ENCODE measurements around the gene IGF2.

Gene IGF2

GRCh38 chr11:2098691-2099515, 40.3 kb downstream of the IGF2 start:
- H3K27ac ChIP-seq (replicated peaks), result no peak overlapping the region
- no peak for TF ChIP-seq SPI1 (IDR thresholded peaks at IDR 0.05; ENCODE audit: borderline replicate concordance, low read depth)
- TF ChIP-seq GABPA (IDR thresholded peaks at IDR 0.05; ENCODE audit: low read depth), result no peak
- TF ChIP-seq CTCF (IDR thresholded peaks at IDR 0.05; ENCODE audit: insufficient read depth, low read length), result no peak
- TF ChIP-seq POLR2AphosphoS5 (IDR thresholded peaks at IDR 0.05; ENCODE audit: low read depth), result no peak
- TF ChIP-seq, protein P1, sequence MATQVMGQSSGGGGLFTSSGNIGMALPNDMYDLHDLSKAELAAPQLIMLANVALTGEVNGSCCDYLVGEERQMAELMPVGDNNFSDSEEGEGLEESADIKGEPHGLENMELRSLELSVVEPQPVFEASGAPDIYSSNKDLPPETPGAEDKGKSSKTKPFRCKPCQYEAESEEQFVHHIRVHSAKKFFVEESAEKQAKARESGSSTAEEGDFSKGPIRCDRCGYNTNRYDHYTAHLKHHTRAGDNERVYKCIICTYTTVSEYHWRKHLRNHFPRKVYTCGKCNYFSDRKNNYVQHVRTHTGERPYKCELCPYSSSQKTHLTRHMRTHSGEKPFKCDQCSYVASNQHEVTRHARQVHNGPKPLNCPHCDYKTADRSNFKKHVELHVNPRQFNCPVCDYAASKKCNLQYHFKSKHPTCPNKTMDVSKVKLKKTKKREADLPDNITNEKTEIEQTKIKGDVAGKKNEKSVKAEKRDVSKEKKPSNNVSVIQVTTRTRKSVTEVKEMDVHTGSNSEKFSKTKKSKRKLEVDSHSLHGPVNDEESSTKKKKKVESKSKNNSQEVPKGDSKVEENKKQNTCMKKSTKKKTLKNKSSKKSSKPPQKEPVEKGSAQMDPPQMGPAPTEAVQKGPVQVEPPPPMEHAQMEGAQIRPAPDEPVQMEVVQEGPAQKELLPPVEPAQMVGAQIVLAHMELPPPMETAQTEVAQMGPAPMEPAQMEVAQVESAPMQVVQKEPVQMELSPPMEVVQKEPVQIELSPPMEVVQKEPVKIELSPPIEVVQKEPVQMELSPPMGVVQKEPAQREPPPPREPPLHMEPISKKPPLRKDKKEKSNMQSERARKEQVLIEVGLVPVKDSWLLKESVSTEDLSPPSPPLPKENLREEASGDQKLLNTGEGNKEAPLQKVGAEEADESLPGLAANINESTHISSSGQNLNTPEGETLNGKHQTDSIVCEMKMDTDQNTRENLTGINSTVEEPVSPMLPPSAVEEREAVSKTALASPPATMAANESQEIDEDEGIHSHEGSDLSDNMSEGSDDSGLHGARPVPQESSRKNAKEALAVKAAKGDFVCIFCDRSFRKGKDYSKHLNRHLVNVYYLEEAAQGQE (IDR thresholded peaks at IDR 0.05; ENCODE audit: insufficient replicate concordance, low read depth), result no peak
- no peak for DNase-seq (ENCODE audit: low read depth in 1 of 2, low spot score in 1 of 2)
- H3K4me3 ChIP-seq (replicated peaks; ENCODE audit: insufficient read depth, low read length), result no peak overlapping the region
- H3K27me3 ChIP-seq (ENCODE audit: insufficient read depth, poor library complexity, severe bottlenecking), result peaks cover 31% of the 10 kb centered on the region

DNA sequence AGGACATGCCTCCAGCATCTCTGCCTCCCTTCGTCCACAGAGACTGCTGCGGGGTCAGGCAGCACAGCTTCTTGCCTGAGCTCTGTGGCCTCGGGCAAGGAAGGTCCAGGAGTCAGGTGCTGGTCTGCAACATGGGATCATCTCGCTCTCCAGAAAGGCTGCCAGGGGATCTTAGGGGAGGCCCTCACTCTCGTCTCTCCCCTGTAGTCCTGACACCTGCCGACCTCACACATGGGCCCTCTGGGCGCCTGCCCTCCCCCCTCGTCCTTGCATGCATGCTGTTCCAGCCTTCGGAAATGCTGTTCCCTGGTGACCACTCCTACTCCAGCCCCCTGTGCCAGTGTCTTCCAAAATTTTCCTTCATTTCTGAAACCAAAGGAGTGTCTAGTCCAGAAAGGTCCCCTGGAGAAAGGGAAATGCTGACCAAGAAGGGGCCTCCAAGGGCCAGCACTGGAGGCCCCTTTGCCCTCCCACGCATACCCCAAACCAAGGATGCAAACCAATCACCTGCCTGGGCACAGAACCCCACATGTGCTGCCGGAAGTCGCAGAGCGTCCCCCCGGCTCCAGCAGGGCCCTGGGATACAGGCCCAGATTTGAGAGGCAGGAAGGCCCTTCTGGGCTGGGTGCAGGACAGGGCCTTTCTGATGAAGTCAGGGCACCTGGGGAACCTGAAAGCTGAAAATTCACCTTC, 41.0 kb downstream of the IGF2 start:
- peaks cover 31% of the 10 kb centered on the region for H3K27me3 ChIP-seq (ENCODE audit: insufficient read depth, poor library complexity, severe bottlenecking)
- TF ChIP-seq POLR2AphosphoS5 (IDR thresholded peaks at IDR 0.05; ENCODE audit: low read depth), result no peak
- no peak for TF ChIP-seq CTCF (IDR thresholded peaks at IDR 0.05; ENCODE audit: insufficient read depth, low read length)
- TF ChIP-seq SPI1 (IDR thresholded peaks at IDR 0.05; ENCODE audit: borderline replicate concordance, low read depth), result no peak
- TF ChIP-seq GABPA (IDR thresholded peaks at IDR 0.05; ENCODE audit: low read depth), result no peak
- TF ChIP-seq, protein P1 (IDR thresholded peaks at IDR 0.05; ENCODE audit: insufficient replicate concordance, low read depth), result no peak
- no peak overlapping the region for H3K4me3 ChIP-seq (replicated peaks; ENCODE audit: insufficient read depth, low read length)
- no peak overlapping the region for H3K27ac ChIP-seq (replicated peaks)
- DNase-seq (ENCODE audit: low read depth in 1 of 2, low spot score in 1 of 2), result no peak

- TF ChIP-seq, protein P1 (IDR thresholded peaks at IDR 0.05; ENCODE audit: insufficient replicate concordance, low read depth), result no peak
- TF ChIP-seq POLR2AphosphoS5 (IDR thresholded peaks at IDR 0.05; ENCODE audit: low read depth) (no peak), GABPA (IDR thresholded peaks at IDR 0.05; ENCODE audit: low read depth) (no peak), SPI1 (IDR thresholded peaks at IDR 0.05; ENCODE audit: borderline replicate concordance, low read depth) (no peak), CTCF (IDR thresholded peaks at IDR 0.05; ENCODE audit: insufficient read depth, low read length) (no peak)
- Histone ChIP-seq H3K4me3 (replicated peaks; ENCODE audit: insufficient read depth, low read length) (no peak overlapping the region), H3K27me3 (ENCODE audit: insufficient read depth, poor library complexity, severe bottlenecking) (peaks cover 31% of the 10 kb centered on the region), H3K27ac (replicated peaks) (no peak overlapping the region)
- no peak for DNase-seq (ENCODE audit: low read depth in 1 of 2, low spot score in 1 of 2)
Measured at GRCh38 chr11:2097356-2097997, 41.7 kb downstream of the IGF2 start.

Measured in HL-60 (cell line).